Measurements from ENCODE around the gene ZNF268.
"Not testable (repeated sequence)": the region's sequence is repeated elsewhere in the genome, so short reads cannot be mapped to it uniquely, and the experiment has no call there.

ZNF268 gene

DNA sequence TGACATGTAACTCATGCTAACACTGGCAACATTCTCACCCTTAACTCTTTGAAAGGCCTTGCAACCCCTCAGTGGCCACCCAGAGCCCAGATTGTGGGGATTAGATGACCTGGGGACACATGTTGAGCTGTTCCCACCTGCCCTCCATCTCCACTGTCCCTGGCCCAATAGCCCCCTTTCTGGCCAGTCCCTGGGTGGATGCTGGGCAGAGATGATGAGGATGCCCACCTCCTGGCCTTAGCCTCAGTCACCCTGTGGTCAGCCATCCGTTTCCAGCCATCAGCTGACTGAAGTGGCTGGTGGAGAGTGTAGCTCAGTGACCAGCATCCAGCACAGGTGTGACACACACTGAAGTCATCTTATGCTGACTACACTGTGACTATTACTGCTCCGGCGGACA, 49.7 kb downstream of the ZNF268 start:
- DNase-seq = no peak

DNA sequence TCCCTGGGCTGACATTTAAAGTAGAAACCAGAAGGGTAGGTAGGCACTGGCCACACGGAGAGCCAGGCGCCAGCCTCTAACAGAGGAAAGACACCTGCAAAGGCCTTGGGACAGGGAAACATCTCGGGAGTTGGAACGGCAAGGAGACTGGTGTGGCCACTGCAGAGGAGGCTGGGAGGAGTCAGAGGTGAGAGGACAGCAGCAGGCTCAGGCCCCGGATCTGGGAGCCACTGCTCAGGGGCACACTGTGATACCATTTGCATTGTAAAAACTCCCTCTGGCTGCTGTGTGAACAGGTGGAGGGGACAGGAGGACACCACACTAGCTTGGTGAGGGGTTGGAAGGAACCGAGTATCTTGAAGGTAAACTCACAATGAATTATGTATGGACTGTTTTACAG, 51.7 kb downstream of the ZNF268 start:
- no peak for DNase-seq

DNA sequence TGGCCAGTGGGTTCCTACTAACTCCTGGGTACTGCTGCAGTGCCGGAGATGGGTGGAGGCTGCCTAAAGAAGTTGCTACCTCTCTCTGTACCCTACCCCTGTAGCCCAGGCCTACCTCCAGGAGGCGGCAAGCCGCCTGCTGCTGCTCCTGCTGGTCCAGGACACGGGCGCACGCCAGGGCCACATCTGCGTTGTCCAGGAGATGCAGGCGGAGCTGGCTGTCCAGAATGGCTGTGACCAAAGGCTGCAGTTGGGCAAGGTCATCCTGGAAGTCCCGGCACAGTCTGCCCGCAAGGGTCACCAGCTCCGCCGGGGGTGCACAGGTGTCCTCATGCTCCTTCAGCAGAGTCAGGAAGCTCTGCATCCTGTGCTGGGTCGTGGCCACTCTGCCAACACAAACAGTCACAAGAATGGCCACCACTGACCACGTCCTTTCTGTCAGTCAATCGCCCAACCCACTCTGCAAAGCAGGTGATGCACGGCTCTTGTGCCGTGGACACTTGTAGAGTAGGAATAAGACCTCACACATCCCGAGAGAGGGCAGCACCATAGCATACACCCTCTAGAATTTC, 52.8 kb downstream of the ZNF268 start:
- no peak for DNase-seq

DNA sequence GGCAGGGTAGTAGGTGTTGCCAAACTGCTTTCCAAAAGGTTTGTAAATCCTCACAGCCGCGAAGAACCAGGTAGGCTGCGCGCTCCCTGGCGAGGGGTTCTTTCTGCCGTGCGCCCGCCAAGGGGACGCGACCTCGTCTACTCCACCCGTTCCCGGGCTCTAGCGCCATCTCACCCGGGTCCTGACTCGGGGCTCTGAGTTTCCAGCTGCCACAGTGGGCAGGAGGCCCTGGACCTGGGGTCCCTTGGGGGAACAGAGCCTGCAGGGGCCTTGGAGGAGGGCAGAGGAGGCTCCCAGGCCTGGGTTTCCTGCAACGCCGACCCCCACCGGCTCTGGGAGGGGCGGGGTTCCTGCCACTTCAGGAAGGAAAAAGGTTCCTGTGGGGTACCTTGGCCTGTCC, 53.7 kb downstream of the ZNF268 start:
- DNase-seq = no peak

DNA sequence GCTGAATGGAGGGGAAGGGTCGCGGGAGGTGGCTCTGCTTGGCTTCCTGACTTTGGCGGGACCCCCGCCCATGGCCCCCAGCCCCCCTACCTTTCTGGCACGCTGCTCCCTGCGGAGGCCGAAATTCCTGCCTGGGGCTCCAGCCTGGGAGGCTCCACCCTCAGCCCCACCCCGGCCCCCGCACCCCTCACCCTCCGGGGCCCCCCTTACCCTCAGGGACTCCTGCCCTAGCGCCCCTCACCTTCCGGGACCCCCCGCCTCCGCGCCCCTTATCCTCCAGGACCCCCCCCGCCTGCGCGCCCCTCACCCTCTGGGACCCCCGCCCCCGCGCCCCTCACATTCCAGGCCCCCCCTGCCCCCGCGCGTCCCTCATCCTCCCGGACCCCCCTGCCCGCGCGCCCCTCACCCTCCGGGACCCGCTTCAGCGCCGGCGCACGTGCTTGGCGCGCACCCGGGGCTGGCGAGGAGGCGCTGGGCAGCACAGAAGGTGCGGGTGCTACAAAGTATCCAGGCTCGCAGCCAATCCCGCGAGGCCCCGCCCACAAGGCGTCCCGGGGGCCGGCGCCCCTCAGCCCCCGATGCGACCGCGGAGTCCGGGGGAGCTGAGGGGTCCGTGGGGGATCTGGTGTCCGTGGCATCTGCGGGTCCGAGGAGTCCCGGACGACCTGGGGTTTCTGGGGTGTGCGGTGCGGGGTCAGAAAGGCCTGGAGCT, 54.3 kb downstream of the ZNF268 start, which contains the start of gene ANHX:
Gene ANHX, minus strand, starts transcription at position 477 of the 712 bp plus-strand sequence. CDS start 1,521 bp downstream, outside the sequence.
- DNase-seq = no peak

DNA sequence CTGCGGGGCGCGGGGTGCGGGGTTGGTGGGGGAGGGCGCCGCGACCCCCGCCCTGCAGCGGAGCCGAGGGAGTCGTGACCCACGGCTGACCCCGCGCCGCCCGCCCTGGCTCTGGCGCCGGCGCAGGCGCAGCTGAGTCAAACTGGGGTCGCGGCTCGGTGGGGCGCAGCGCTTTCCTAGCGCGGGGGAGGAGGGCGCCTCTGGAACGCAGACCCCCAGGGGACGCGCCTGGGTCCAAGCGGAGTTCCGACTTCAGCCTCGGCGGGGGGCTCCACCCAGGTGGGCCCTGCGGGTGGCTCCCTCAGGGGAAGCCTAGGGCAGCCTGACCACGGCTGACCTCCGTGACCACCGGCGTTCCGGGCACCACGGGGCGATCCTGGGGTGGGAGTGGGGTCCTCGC, 54.8 kb downstream of the ZNF268 start:
- DNase-seq = no peak

DNA sequence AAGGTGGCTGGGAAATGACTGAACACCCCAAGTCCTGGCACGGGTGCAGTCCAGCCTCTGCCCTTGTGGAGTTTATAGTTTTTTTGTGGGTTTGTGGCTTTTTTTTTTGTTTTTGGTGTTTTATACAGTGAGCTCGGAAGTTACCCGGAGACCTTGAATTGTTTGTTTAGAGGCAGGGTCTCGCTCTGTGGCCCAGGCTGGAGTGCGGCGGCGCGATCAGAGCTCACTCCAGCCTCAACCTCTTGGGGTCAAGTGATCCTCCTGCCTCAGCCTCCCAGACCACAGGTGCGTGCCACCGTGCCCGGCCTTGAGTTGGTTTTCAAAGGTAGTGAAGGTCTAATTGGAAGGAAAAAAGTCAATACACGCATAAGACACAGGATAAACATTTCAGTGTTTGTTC, 55.3 kb downstream of the ZNF268 start:
- no peak for DNase-seq

DNA sequence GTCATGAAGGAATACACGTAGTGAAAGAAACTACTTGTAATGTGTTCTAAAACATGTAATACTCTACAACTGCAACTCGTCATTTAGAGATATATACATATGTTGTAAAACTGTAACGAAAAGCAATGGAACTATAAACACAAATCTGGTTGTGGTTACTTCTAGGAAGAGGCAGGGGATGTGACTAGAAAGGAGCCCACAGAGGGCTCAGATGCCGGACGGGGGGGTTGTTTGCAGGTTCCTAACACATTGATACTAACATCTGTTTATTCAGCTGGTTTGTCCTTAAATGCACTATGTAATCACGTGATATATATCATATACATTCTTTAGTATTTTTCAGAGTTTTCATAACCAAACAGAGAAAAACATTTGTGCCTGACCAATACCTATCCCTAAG, 70.4 kb downstream of the ZNF268 start:
- no peak for DNase-seq

DNA sequence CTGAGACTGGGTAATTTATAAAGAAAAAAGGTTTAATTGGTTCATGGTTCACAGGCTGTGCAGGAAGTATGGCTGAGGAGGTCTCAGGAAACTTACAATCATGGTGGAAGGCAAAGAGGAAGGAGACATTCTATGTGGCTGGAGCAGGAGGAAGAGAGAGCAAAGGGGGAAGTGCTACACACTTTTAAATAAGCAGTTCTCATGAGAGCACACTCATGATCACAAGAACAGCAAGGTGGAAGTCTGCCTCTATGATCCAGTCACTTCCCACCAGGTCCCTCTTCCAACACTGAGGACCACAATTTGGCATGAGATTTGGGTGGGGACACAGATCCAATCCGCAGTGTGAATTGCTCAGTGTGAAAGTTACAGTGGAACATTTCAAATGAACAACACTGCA, 74.5 kb downstream of the ZNF268 start:
- DNase-seq = not testable (repeated sequence)

DNA sequence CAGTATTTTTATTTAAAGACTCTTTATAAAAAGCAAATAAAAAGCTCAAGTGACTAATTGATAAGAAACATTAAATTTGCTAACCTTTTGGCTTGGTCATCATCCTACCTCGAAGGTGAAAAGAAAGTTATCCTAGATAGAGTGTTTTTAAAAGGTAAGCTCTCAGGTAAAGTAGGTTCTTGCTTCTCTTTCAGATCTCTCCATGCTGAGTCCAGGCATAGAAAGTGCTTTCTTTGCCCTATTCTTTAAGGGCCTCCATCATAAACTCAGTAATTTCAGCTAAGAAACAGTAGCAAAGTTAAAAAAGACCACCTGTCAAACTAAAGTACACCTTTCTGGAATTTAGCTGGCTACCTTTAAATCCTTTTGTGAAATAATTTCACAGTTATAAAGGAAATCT, 75.0 kb downstream of the ZNF268 start:
- DNase-seq = no peak

DNA sequence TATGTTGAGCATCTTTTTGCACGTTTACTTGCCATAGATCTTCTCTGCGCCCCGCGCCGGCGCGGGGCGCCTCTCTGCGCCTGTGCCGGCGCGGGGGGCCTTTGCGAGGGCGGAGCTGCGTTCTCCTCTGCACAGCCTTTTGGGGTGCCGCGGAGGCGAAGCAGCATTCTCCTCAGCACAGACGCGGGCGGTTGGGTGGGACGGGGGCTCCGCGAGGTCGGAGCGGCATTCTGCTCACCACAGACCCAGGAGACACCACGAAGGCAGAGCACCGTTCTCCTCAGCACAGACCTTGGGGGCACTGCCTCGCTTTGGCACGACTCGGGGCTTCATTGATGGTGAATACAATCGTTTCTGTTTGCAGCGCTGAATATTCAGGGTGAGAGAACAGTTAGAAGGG, 82.9 kb downstream of the ZNF268 start:
- DNase-seq = no peak
